HG03108 (cell line): Measurements from ENCODE around the gene TRNP1.

Source experiments
- ATAC-seq: cut with Tn5 transposase; IDR thresholded peaks from one replicate; pipeline ENCODE4 v1.9.1; 2021; ENCODE audit warnings: moderate library complexity; ENCODE audit not compliant: unreplicated experiment

The TRNP1 gene

GRCh38 chr1:27000817-27001460 is 7.4 kb downstream of the TRNP1 start:
- ATAC-seq, result no peak

- no peak for ATAC-seq
Observed at GRCh38 chr1:27001570-27002360, 8.3 kb downstream of the TRNP1 start.

- no peak for ATAC-seq
Observed at GRCh38 chr1:27003745-27004470, 10.4 kb downstream of the TRNP1 start.

- ATAC-seq, result no peak
Observed at GRCh38 chr1:27004471-27005165, 11.1 kb downstream of the TRNP1 start.

GRCh38 chr1:27005166-27005530 is 11.7 kb downstream of the TRNP1 start:
- no peak for ATAC-seq

- ATAC-seq, result no peak
Observed at GRCh38 chr1:27005648-27006496, 12.4 kb downstream of the TRNP1 start.

GRCh38 chr1:27006683-27007082 is 13.2 kb downstream of the TRNP1 start:
- ATAC-seq, result no peak

- no peak for ATAC-seq
Observed at GRCh38 chr1:27007909-27008582, 14.6 kb downstream of the TRNP1 start.

GRCh38 chr1:27009601-27010197 is 16.2 kb downstream of the TRNP1 start:
- no peak for ATAC-seq

GRCh38 chr1:27010226-27010994 is 16.9 kb downstream of the TRNP1 start:
- ATAC-seq, result no peak

- ATAC-seq, result no peak
Observed at GRCh38 chr1:27011058-27011764, 17.7 kb downstream of the TRNP1 start.

- no peak for ATAC-seq
Observed at GRCh38 chr1:27011976-27012563, 18.6 kb downstream of the TRNP1 start.

GRCh38 chr1:27015260-27015659 is 21.8 kb downstream of the TRNP1 start:
- no peak for ATAC-seq

- ATAC-seq, result no peak
Observed at GRCh38 chr1:27016376-27016775, 22.9 kb downstream of the TRNP1 start.

- no peak for ATAC-seq
Observed at GRCh38 chr1:27017207-27017606, 23.7 kb downstream of the TRNP1 start.

- ATAC-seq, result no peak
Observed at GRCh38 chr1:27018316-27018715, 24.8 kb downstream of the TRNP1 start.

- no peak for ATAC-seq
Observed at GRCh38 chr1:27021354-27022031, 28.0 kb downstream of the TRNP1 start.
